H9 (cell line): Measurements from ENCODE around the gene SHB. TPM values are rescaled to one million over a fixed set of nuclear protein-coding genes. Genes with fewer than 3 reads are reported as not detected.
A peak's percentile ranks its signal among the peaks of the same experiment; 100 is the strongest.

ENCODE experiments used
- DNase-seq: peaks from one replicate; pipeline ENCODE4 v3.0.0-alpha.2; 2017
- H2AFZ ChIP-seq: one replicate; pipeline ENCODE4 v1.6.1; 2013; ENCODE audit warnings: mild to moderate bottlenecking, low read length, control low read depth, moderate library complexity
- H2AK5ac ChIP-seq: 2 replicates; pipeline ENCODE4 v1.6.1; 2013; ENCODE audit warnings: low read length, control low read depth, mixed read lengths; ENCODE audit not compliant: insufficient read length
- H2BK120ac ChIP-seq: one replicate; pipeline ENCODE4 v1.6.1; 2013; ENCODE audit warnings: low read depth, mild to moderate bottlenecking, low read length, control low read depth, inconsistent platforms; ENCODE audit not compliant: poor library complexity, severe bottlenecking
- H2BK12ac ChIP-seq: 2 replicates; pipeline ENCODE4 v1.6.1; 2013; ENCODE audit warnings: low read length, control low read depth, mixed read lengths, low read depth; ENCODE audit not compliant: insufficient read length
- H2BK15ac ChIP-seq: 2 replicates; pipeline ENCODE4 v1.6.1; 2013; ENCODE audit warnings: low read depth, low read length, control low read depth
- H2BK20ac ChIP-seq: one replicate; pipeline ENCODE4 v1.6.1; 2013; ENCODE audit warnings: low read depth, mild to moderate bottlenecking, low read length, control low read depth, inconsistent platforms; ENCODE audit not compliant: poor library complexity, severe bottlenecking
- H2BK5ac ChIP-seq: 2 replicates; pipeline ENCODE4 v1.6.1; 2013; ENCODE audit warnings: low read length, control low read depth, mixed read lengths; ENCODE audit not compliant: insufficient read length
- H3K14ac ChIP-seq: 2 replicates; pipeline ENCODE4 v1.6.1; 2013; ENCODE audit warnings: low read length, control low read depth; ENCODE audit not compliant: insufficient read depth
- H3K18ac ChIP-seq: 2 replicates; pipeline ENCODE4 v1.6.1; 2013; ENCODE audit warnings: low read depth, mild to moderate bottlenecking, mixed read lengths, low read length, control low read depth; ENCODE audit not compliant: insufficient read length
- H3K23ac ChIP-seq: 2 replicates; pipeline ENCODE4 v1.6.1; 2013; ENCODE audit warnings: low read length, control low read depth, mixed read lengths, low read depth; ENCODE audit not compliant: insufficient read length
- H3K23me2 ChIP-seq: 2 replicates; pipeline ENCODE4 v1.6.1; 2013; ENCODE audit warnings: low read depth, mild to moderate bottlenecking, mixed read lengths, low read length, control low read depth; ENCODE audit not compliant: insufficient read length, poor library complexity, severe bottlenecking
- H3K27ac ChIP-seq: 2 replicates; pipeline ENCODE4 v1.5.1; 2013; ENCODE audit warnings: low read length, control low read depth, mixed read lengths, low read depth; ENCODE audit not compliant: insufficient read length
- H3K27me3 ChIP-seq: 2 replicates; pipeline ENCODE4 v1.6.1; 2013; ENCODE audit warnings: low read length, control low read depth, inconsistent platforms; ENCODE audit not compliant: insufficient read depth
- H3K4ac ChIP-seq: 2 replicates; pipeline ENCODE4 v1.6.1; 2013; ENCODE audit warnings: low read depth, mild to moderate bottlenecking, control low read depth, inconsistent platforms, low read length, moderate library complexity
- H3K4me1 ChIP-seq: 2 replicates; pipeline ENCODE4 v1.6.1; 2013; ENCODE audit warnings: low read length, control low read depth, inconsistent platforms; ENCODE audit not compliant: insufficient read depth
- H3K4me2 ChIP-seq: 2 replicates; pipeline ENCODE4 v1.6.1; 2013; ENCODE audit warnings: low read length, control low read depth, mixed read lengths; ENCODE audit not compliant: insufficient read length, insufficient read depth
- H3K56ac ChIP-seq: 2 replicates; pipeline ENCODE4 v1.6.1; 2013; ENCODE audit warnings: low read depth, mild to moderate bottlenecking, mixed read lengths, low read length, control low read depth; ENCODE audit not compliant: insufficient read length
- H3K79me1 ChIP-seq: 2 replicates; pipeline ENCODE4 v1.6.1; 2013; ENCODE audit warnings: low read depth, mild to moderate bottlenecking, moderate library complexity, low read length, control low read depth, inconsistent platforms; ENCODE audit not compliant: insufficient read depth, poor library complexity, severe bottlenecking
- H3K79me2 ChIP-seq: 2 replicates; pipeline ENCODE4 v1.6.1; 2013; ENCODE audit warnings: low read length, control low read depth, inconsistent platforms; ENCODE audit not compliant: insufficient read depth
- H3K9ac ChIP-seq: 2 replicates; pipeline ENCODE4 v1.6.1; 2013; ENCODE audit warnings: low read length, control low read depth, mixed read lengths; ENCODE audit not compliant: insufficient read length; ENCODE audit errors: extremely low read depth
- H3K9me3 ChIP-seq: one replicate; pipeline ENCODE4 v1.6.1; 2013; ENCODE audit warnings: low read depth, low read length, inconsistent platforms; ENCODE audit not compliant: control insufficient read depth
- H3T11ph ChIP-seq: one replicate; pipeline ENCODE4 v1.6.1; 2013; ENCODE audit warnings: mild to moderate bottlenecking, low read length, control low read depth, inconsistent platforms
- H4K20me1 ChIP-seq: one replicate; pipeline ENCODE4 v1.6.1; 2013; ENCODE audit not compliant: control insufficient read depth, insufficient read length, insufficient read depth
- H4K5ac ChIP-seq: 2 replicates; pipeline ENCODE4 v1.6.1; 2013; ENCODE audit warnings: low read depth, mild to moderate bottlenecking, mixed read lengths, low read length, control low read depth; ENCODE audit not compliant: insufficient read length
- H4K8ac ChIP-seq: replicated peaks from 2 replicates; pipeline ENCODE4 v1.6.1; 2013; ENCODE audit warnings: low read length, control low read depth, mixed read lengths, low read depth; ENCODE audit not compliant: insufficient read length
- H4K91ac ChIP-seq: 2 replicates; pipeline ENCODE4 v1.6.1; 2013; ENCODE audit warnings: low read depth, mild to moderate bottlenecking, moderate library complexity, mixed read lengths, low read length, control low read depth; ENCODE audit not compliant: insufficient read length
- H3K27ac Mint-ChIP-seq, 3 experiments: 2 replicates in 2 of 3; 3 replicates in 1 of 3; pipeline ENCODE4 v1.8.0; 2020 to 2021; ENCODE audit warnings: mixed read lengths in 3 of 3, mild to moderate bottlenecking in 1 of 3, moderate library complexity in 1 of 3
- H3K27me3 Mint-ChIP-seq: 2 replicates; pipeline ENCODE4 v1.8.0; 2021; ENCODE audit warnings: low read depth, mild to moderate bottlenecking, moderate library complexity, mixed read lengths
- H3K36me3 Mint-ChIP-seq, 3 experiments: 2 replicates in 2 of 3; 3 replicates in 1 of 3; pipeline ENCODE4 v1.8.0; 2020 to 2021; ENCODE audit warnings: low read depth in 3 of 3, mixed read lengths in 3 of 3; ENCODE audit not compliant: insufficient read depth in 1 of 3
- H3K4me1 Mint-ChIP-seq, 2 experiments: 2 replicates each; pipeline ENCODE4 v1.8.0; 2020; ENCODE audit warnings: mixed read lengths in 2 of 2
- H3K4me3 Mint-ChIP-seq, 2 experiments: 2 replicates in 1 of 2; 3 replicates in 1 of 2; pipeline ENCODE4 v1.8.0; 2020 to 2021; ENCODE audit warnings: mild to moderate bottlenecking in 2 of 2, mixed read lengths in 2 of 2, moderate library complexity in 1 of 2
- H3K9me3 Mint-ChIP-seq, 2 experiments: 2 replicates in 1 of 2; 3 replicates in 1 of 2; pipeline ENCODE4 v1.8.0; 2020; ENCODE audit warnings: mild to moderate bottlenecking in 2 of 2, mixed read lengths in 2 of 2, moderate library complexity in 1 of 2
- CTCF ChIP-seq: fragments of 200-600 bp; sonication (generic); conservative IDR thresholded peaks from 3 replicates; pipeline ENCODE4 v1.8.0; 2021; ENCODE audit warnings: antibody characterized with exemption, mild to moderate bottlenecking
- WGBS: extraction: QIAGEN DNeasy Blood & Tissue Kit; methylation state at CpG from one replicate; pipeline ENCODE4 v1.1.7; 2013; ENCODE audit warnings: missing lambda C conversion rate, low lambda C conversion rate, mixed read lengths; ENCODE audit not compliant: insufficient read length; ENCODE audit errors: extremely low coverage; 5-methylcytosine and 5-hydroxymethylcytosine counted together
- total RNA-seq: library from RNA; stranded (reverse); gene quantifications from 2 replicates; pipeline ENCODE4 v1.2.1, GENCODE V29; 2021

Gene SHB
- total RNA-seq, 1 experiment from 2014 or later, result 14.6 TPM

GRCh38 chr9:38063363-38063707, 5.7 kb downstream of the SHB start:
- Histone ChIP-seq H3K79me2 (peaks cover 4% of the 10 kb centered on the region; the same call in 1 of the 2 replicates), H3K23ac (no peak overlapping the region), H3K27ac (no peak overlapping the region), H3K4ac (no peak overlapping the region), H4K20me1 (peaks cover 2% of the 10 kb centered on the region), H2BK20ac (no peak overlapping the region), H2AFZ (no peak overlapping the region), H2BK120ac (no peak overlapping the region), H3K9ac (no peak overlapping the region), H2BK15ac (no peak overlapping the region), H3K23me2 (peaks cover 16% of the 10 kb centered on the region), H3T11ph (no peak overlapping the region), H4K8ac (no peak overlapping the region), H3K56ac (no peak overlapping the region), H2AK5ac (no peak overlapping the region), H4K5ac (no peak overlapping the region), H3K4me1 (peaks cover 3% of the 10 kb centered on the region; the same call in 1 of the 2 replicates), H3K18ac (no peak overlapping the region), H2BK5ac (no peak overlapping the region), H3K79me1 (peaks cover 2% of the 10 kb centered on the region), H3K14ac (no peak overlapping the region), H3K27me3 (no peaks in the 10 kb centered on the region; the same call in 1 of the 2 replicates), H3K4me2 (no peak overlapping the region), H4K91ac (no peak overlapping the region), H2BK12ac (no peak overlapping the region), H3K9me3 (no peaks in the 10 kb centered on the region)
- Mint-ChIP-seq H3K9me3 (no peaks in the 10 kb centered on the region; a peak in 1 of 5 replicates), H3K36me3 (peaks cover 0 to 10% (median 0%) of the 10 kb centered on the region in 3 experiments; a peak in 4 of 7 replicates), H3K4me1 (peaks cover 61 to 70% of the 10 kb centered on the region in 2 experiments), H3K4me3 (peak overlapping the region in 1 of 2 experiments; percentile 48; a peak in 1 of 5 replicates), H3K27me3 (peaks cover 11% of the 10 kb centered on the region), H3K27ac (peak overlapping the region; percentile 28 to 36 (median 33); a peak in 4 of 7 replicates)
- no peak for TF ChIP-seq CTCF
- no peak for DNase-seq
- WGBS, result no CpG with 5 or more reads among the region's 2 CpGs
